PFSK-1 (cell line): ENCODE results near the gene HINFP.

Experiments
- FOXP2 ChIP-seq: optimal IDR thresholded peaks from 2 replicates; pipeline ENCODE3; 2011; ENCODE audit warnings: borderline replicate concordance, control low read depth, inconsistent platforms; ENCODE audit not compliant: insufficient read depth; ENCODE audit errors: extremely low read length, extremely low read depth
- POLR2AphosphoS5 ChIP-seq: IDR thresholded peaks from 2 replicates; pipeline ENCODE4 v1.6.1; 2012; ENCODE audit warnings: low read depth, mild to moderate bottlenecking, control low read depth, low read length, moderate library complexity
- SIN3A ChIP-seq: IDR thresholded peaks from 2 replicates; pipeline ENCODE4 v1.6.1; 2012; ENCODE audit warnings: mild to moderate bottlenecking, low read length, moderate library complexity, borderline replicate concordance; ENCODE audit not compliant: insufficient read depth
- TAF1 ChIP-seq: IDR thresholded peaks from 2 replicates; pipeline ENCODE4 v1.6.1; 2012; ENCODE audit warnings: low read length, control low read depth, borderline replicate concordance; ENCODE audit not compliant: insufficient read depth
- TF ChIP-seq, protein P1 (sequence below), 2 experiments: IDR thresholded peaks; 2 replicates each; pipeline versions ENCODE4 v1.6.1 to v1.8.0; 2011 to 2012; ENCODE audit warnings: low read depth in 2 of 2, low read length in 2 of 2, control low read depth in 1 of 2, inconsistent platforms in 1 of 2, mild to moderate bottlenecking in 1 of 2, moderate library complexity in 1 of 2; ENCODE audit not compliant: insufficient read depth in 1 of 2

Gene HINFP

DNA sequence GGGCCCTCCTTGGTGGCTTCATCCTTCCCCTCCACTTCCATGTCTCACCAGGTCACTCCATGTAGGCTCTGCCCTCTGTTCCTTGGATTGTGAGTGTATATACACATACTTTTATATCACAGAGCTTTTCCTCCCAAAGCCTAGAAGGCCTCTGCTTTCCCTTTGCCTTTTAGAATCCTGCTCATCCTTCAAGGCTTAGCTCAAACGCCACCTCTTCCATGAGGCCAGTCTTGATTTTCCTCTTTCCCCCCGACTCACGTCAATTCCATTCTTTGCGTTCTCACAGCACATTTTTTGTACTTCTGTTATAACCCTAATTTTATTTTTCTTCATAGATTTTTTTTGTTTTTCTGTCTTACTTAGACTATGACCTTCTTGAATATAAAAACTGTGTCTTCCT is 31.2 kb downstream of the HINFP start:
- TF ChIP-seq POLR2AphosphoS5 (no peak), SIN3A (no peak), FOXP2 (no peak), TAF1 (no peak)
- TF ChIP-seq, protein P1, sequence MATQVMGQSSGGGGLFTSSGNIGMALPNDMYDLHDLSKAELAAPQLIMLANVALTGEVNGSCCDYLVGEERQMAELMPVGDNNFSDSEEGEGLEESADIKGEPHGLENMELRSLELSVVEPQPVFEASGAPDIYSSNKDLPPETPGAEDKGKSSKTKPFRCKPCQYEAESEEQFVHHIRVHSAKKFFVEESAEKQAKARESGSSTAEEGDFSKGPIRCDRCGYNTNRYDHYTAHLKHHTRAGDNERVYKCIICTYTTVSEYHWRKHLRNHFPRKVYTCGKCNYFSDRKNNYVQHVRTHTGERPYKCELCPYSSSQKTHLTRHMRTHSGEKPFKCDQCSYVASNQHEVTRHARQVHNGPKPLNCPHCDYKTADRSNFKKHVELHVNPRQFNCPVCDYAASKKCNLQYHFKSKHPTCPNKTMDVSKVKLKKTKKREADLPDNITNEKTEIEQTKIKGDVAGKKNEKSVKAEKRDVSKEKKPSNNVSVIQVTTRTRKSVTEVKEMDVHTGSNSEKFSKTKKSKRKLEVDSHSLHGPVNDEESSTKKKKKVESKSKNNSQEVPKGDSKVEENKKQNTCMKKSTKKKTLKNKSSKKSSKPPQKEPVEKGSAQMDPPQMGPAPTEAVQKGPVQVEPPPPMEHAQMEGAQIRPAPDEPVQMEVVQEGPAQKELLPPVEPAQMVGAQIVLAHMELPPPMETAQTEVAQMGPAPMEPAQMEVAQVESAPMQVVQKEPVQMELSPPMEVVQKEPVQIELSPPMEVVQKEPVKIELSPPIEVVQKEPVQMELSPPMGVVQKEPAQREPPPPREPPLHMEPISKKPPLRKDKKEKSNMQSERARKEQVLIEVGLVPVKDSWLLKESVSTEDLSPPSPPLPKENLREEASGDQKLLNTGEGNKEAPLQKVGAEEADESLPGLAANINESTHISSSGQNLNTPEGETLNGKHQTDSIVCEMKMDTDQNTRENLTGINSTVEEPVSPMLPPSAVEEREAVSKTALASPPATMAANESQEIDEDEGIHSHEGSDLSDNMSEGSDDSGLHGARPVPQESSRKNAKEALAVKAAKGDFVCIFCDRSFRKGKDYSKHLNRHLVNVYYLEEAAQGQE (IDR thresholded peaks at IDR 0.05; ENCODE audit: insufficient read depth in 1 of 2, low read depth in 2 of 2, low read length in 2 of 2) = no peak

DNA sequence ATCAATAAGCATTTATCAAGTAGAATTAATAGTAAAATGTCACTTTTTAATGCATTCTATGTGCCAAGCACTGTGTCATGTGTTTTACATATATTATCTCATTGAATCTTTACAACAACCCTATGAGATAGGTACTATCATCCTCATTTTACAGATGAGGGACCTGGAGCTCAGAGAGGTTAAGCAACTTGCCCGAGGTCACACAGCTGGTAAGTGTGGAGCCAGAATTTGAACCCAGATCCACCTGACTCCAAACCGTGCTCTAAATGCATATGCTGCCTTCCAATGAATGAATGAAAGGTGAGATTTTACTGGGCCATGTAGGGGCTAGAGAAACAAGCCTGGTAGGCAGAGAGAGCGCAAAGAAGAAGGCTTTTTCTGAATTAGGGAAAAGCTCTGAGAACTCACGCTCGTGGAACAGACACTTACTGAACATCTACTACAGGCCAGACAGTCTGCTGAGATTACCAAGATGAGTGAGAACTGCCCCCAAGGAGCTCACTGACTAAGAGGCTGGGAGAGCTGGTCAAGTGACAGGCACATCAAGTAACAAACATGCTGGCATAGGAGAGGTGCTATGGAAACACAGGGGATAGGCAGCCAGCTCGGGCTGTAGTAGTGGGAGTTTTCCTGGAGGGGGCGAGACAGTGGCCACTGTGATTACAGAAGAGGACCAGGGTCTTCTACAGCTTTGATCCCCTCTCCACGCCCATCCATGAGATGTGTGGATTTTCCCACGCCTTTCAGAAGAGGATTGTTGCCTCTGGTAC is 31.9 kb downstream of the HINFP start:
- TF ChIP-seq SIN3A (no peak), TAF1 (no peak), POLR2AphosphoS5 (no peak), FOXP2 (no peak)
- TF ChIP-seq, protein P1 (IDR thresholded peaks at IDR 0.05; ENCODE audit: insufficient read depth in 1 of 2, low read depth in 2 of 2, low read length in 2 of 2) = no peak

DNA sequence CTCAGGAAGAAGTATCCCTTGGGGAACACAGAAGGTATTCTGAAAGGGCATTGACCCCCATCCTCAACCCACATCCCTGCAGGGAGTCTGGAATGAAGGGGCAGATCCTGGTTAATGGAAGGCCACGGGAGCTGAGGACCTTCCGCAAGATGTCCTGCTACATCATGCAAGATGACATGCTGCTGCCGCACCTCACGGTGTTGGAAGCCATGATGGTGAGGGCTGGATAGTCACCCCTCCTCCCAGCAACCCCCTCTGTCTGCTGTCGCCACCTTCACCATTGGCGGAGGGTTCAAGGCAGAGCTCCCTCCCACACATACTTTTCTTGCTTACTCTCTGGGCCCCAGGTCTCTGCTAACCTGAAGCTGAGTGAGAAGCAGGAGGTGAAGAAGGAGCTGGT is 32.8 kb downstream of the HINFP start:
- TF ChIP-seq FOXP2 = no peak
- no peak for TF ChIP-seq SIN3A
- TF ChIP-seq TAF1 = no peak
- TF ChIP-seq, protein P1 (IDR thresholded peaks at IDR 0.05; ENCODE audit: insufficient read depth in 1 of 2, low read depth in 2 of 2, low read length in 2 of 2) = no peak
- TF ChIP-seq POLR2AphosphoS5 = no peak

DNA sequence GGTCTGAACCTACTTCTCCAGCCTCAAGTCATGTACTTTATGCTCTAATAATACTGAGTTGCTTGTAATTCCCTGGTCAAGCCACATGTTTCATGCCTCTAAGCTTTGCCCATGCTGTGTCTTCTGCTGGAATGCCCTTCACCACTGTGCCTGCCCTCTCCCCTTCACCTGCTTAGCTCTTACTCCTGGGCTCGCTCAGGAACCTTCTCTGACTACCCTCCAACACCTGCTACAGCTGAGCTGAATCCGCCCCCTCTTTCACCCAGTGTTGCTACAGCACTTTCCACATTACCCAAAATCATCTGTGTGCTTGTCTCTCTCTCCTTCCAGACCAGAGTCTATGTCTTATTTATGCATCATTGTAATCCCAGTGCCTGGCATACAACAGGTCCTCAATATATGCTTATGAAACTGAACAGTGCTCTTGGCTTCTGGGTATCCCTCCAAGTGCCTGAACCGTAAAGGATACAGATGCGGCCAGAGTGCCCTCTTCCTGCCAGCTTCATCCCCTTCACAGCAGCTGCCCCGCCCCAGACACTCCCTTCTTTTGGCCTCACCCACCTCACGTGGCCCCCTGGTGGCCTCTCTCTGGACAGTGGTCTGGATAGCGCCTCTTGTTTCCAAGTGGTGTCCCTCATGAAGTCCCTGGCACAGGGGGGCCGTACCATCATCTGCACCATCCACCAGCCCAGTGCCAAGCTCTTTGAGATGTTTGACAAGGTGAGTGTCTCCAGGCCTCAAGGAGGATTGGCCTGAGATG is 34.5 kb downstream of the HINFP start:
- TF ChIP-seq, protein P1 (IDR thresholded peaks at IDR 0.05; ENCODE audit: insufficient read depth in 1 of 2, low read depth in 2 of 2, low read length in 2 of 2) = no peak
- TF ChIP-seq POLR2AphosphoS5 (no peak), SIN3A (no peak), FOXP2 (no peak), TAF1 (no peak)
